Fibroblast of peridontal ligament (primary cell): ENCODE data around the gene CYTH3.
"Not testable (repeated sequence)": the region's sequence is repeated elsewhere in the genome, so short reads cannot be mapped to it uniquely, and the experiment has no call there.

Experiments used
- DNase-seq: peaks from one replicate; pipeline ENCODE4 v3.0.0-alpha.2; 2010; ENCODE audit errors: extremely low read depth

CYTH3 gene

DNA sequence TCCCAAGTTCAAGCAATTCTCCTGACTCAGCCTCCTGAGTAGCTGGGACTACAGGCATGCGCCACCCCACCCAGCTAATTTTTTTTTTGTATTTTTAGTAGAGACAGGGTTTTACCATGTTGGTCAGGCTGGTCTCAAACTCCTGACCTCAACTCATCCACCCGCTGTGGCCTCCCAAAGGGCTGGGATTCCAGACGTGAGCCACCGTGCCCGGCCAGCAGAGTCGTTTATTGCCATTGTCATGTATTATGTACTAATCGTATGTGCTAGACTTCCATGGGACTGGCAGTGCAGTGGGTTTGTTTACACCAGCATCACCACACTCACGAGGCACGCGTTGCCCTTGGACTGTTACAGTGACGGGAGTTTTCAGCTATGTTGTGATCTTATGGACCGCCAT is 120.9 kb downstream of the CYTH3 start:
- DNase-seq: not testable (repeated sequence)

DNA sequence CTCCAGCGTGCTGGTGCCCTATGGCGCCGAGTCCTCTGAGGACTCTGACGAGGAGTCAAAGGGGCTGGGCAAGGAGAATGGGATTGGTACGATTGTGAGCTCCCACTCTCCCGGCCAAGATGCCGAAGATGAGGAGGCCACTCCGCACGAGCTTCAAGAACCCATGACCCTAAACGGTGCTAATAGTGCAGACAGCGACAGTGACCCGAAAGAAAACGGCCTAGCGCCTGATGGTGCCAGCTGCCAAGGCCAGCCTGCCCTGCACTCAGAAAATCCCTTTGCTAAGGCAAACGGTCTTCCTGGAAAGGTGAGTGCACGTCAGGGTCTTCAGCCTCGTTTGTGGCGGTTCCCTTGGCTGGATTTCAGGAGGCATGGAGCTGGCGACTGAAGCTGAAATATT is 122.4 kb downstream of the CYTH3 start:
- DNase-seq: no peak

DNA sequence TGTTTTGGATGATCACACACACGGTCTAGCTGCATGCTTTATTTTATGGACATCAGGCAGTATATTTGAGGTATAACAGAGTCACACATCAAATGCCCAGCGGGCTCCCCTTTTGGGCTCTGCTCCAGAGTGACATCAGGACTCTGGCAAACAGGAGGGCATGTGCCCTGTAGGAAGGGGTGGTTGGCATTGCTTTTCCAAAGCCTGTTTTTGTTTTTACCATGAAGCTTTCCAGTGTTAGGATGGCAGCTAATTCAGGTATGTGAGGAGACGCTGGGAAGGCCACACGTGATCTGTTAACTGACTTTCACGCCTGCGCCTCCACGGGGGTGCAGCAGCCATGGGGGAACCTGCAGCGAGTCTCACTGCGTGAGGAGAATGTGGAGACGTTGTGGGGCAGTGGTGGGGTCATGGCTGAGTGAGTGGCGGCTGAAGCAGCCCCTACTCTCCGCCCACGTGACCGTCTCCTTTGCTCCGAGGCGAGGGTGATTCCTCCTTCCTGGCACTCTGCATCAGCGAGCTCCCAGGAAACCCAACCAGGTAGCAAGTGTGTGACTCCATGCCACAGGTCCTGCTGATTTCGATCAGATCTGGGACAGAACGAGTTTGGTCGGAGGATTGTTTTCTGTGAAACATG is 123.6 kb downstream of the CYTH3 start:
- DNase-seq: no peak

DNA sequence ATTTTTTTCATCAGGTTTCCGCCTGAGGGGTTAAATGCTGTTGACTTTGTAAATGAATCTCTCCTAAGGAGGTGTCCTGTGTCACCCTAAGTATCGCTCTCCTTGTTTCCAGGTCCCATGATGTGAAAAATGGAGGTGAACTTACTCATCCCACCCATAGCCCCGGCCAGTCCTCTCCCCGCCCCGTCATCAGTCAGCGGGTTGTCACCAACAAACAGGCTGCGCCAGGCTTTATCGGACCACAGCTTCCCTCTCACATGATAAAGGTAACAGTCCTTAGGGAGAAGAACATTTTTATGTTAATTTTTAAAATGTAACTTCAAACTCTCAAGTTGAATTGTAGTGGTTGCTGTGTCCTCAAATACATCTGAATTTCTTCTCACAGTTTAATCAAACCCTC is 124.8 kb downstream of the CYTH3 start:
- DNase-seq: no peak

DNA sequence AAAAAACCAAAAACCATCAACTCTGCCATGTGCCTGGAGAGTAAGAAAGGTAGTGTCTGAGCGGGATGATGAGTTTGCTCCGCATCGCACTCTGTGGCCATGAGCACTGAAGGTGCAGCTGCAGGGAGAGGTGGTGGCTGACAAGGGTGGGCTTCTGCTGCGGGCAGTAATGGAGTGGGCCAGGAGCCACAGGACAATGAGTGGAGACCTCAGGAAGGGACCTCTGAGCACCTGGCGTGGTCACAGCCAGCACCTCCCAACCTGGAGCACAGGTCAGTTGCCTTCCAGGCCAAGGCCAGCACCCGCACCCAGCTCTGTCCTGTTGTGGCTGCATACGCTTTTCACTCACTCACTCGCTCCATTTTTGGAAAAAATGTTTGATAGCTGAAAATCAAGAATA is 125.8 kb downstream of the CYTH3 start:
- no peak for DNase-seq

DNA sequence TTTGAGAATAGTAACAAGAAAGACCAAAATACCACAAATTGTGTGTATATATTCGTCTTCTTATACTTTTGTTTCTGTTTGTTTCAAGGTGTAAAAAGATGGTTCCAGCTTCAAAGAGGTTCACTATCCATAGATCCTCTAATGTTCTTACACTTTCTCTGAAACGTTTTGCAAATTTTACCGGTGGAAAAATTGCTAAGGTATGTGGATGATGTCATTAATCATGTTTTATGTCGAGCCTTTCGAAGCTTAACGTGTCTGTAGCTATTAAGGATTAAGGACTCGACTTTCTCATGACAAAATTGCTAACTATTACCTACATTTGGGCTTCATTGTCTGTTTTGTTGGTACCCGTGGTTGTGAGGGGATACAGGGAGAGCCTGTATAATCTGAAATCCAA is 128.4 kb downstream of the CYTH3 start:
- no peak for DNase-seq

DNA sequence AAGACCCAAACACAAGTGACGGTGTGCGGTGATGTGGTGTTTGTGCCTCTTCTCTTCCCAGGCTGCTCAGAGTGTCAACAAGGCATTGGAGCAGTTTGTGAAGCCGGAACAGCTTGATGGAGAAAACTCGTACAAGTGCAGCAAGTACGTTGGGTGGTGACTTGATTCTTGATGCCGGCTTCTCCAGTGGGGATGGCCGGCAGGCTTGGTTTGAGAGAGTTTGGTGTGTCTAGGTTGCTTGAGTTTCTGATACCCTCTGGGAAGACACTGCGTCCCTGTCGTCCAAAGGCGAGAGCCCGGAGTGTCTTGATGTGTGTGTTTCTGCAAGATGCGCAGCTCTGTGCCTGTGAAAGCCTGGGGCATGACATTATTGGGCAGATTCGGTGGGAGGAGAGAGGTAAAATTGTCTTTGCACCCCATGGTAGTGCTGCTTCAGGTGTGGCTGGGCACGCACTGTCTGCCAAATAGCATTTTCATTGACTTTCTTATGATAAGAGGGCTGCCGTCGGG is 129.5 kb downstream of the CYTH3 start:
- DNase-seq: no peak

DNA sequence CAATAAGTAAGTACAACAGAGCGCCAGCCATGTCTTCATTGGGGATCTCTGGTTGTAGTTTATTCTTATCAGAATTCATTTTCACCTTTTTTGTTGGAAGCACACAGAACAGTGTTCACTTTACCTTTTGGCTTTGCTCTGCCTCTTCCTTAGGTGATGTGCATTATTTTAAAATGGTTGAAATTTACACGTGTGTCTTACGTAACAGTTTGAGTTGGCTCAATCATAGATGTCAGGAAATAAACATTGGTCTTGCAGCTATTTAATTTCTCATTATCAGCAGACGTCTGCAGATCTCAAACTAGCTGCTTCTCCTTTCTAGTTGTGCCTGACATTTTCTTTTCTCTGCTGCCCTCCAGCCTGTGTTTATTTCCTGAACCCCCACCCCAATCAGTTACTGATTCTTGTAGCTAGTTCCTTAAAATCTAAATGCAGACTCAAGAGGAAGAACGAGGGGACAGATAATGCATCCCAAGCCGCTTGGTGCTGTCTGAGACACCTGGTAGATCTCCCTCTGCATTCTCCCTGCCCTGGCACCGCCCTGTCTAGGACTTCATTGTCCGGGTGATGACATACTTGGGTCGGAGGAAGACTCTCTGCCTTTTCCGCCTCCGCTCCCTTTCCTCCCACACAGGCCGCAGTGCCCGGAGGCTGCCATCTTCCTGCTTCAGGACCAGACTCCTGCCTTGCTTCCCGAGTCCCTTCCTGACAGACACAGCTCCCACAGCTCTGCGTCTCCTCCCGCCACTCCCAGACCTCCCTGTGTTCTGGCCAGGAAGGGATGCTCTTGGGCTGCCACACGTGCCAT is 133.0 kb downstream of the CYTH3 start:
- DNase-seq: no peak

DNA sequence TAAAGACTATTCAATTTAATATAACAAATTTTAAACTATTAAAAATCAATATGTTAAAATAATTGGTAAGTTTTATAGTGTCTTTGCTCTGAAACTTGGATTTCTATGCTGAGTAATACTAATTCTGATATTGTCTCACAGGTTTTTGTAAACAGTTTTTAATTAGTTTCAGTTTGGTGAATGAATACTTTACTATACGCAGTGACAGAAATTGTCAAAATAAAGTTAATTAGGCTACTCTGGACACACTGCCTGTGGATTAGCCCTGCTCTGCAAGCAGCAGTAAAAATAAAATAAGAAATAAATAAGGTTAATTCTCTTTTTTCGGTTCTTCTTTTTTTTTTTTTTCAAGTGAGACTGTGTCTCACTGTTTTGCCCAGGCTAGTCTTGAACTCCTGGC is 135.9 kb downstream of the CYTH3 start:
- DNase-seq: no peak

DNA sequence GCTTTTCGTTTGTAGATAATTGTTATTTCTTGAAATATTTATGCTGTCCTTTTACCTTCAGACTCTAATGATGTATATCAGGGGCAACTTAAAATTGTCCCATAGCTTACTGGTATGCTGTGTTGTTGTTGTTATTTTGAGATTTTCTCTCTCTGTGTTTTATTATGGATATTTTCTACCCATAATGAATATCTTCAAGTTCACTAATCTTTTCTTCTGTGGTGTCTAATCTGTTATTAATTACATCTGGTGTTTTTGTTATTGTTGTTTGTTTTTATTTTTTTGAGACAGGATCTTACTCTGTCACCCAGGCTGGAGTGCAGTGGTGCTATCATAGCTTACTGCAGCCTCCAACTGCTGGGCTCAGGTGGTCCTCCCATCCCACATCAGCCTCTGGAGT is 139.2 kb downstream of the CYTH3 start:
- no peak for DNase-seq

DNA sequence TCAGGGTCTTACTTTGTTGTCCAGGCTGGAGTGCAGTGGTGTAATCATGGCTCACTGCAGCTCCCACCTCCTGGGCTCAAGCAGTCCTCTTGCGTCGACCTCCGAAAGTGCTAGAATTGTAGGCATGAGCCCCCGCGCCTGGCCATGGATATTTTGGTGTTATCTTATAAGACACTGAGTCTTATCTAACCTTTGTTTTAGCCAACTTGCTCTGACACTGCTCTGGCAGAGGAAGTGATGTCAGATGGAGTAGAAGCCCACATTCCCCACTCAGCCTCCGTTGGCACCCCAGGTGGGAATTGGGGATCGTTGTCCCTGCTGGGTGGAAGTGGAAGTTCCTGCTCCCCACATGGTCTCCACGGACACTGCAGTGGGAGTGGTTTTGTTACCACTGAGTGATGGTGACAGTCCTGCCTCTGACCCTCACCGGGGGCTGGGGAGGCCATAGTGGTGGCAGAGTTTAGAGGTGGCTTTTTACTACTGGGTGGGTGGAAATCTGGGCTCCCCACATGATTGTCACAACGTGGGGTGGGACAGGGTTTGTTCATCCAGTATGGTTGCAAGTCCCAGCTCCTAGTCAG is 142.3 kb downstream of the CYTH3 start:
- DNase-seq: no peak

DNA sequence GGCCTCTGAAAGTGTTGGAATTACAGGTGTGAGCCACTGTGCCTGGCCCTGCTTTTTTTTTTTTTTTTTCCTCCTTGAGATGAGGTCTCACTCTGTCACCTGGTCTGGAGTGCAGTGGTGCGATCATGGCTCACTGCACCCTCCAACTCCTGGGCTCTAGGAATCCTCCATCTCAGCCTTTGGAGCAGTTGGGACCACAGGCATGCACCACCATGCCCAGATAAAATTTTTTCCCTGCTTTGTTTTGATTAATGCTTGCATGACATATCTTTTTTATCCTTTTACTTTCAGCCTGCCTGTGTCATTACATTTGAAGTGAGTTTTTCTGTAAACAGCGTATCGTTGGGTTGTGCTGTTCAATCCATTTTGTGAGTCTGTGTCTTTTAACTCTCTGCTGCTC is 144.2 kb downstream of the CYTH3 start:
- peak; percentile 11 for DNase-seq

DNA sequence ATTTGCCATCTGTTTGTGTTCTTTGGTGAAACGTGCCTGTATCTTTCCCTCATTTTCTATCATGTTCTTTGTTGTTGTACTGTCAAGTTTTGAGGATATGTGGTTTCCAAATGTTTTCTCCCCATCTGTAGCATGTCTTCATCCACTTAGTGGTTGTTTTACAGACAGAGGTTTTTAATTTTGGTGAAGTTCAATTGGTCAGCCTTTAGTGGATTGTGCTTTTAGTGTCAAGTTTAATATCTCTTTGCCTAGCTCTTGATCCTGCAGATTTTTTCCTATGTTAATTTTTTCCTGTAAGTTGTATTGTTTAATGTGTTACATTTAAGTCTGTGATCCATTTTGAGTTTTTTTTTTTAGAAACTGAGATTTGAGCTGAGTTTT is 145.3 kb downstream of the CYTH3 start:
- peak; percentile 29 for DNase-seq

DNA sequence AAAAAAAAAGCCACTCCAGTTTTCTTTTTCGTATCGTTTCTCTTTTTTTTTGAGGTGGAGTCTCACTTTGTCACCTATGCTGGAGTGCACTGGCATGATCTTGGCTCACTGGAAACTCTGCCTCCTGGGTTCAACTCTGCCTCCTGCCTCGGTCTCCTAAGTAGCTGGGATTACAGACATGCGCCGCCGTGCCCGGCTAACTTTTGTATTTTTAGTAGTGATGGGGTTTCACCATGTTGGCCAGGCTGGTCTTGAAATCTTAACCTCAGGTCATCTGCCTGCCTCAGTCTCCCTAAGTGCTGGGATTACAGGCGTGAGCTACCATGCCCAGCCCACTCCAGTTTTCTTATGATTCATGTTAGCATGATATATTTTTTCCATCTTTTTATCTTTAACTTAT is 148.6 kb downstream of the CYTH3 start:
- DNase-seq: no peak

DNA sequence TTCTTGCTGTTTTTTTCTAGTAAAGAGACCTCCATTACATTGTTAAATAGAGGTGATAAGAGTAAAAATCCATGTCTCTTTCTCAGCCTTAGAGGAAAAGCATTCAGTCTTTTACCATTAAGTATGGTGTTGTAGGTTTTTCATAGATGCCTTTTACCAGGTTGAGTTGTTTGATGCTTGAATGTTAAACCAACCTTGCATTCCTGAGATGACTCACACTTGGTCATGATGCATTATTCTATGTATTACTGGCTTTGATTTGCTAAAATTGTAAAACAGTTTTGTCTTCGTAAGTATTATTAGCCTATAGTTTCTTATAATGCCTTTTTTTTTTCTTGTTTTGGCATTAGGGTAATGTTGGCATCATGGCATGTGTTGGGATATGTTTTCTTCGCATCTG is 151.3 kb downstream of the CYTH3 start:
- peak; percentile 25 for DNase-seq

DNA sequence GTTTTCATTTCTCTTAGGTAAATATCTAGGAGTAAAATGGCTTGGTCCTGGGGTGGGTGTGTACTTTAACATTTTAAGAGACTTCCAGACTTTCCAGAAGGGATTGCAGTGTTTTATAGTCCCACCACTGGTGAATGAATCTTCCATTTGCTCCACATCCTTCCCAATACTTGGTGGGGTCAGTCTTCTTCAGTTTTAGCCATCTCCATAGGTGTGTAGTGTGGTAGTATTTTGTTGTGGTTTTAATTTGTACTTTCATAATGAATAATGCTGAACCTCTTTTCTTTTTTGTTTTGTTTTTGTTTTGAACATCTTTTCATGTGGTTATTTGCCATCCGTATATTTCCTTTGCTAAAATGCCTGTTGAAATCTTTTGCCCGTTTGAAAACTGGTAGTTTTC is 154.9 kb downstream of the CYTH3 start:
- no peak for DNase-seq

DNA sequence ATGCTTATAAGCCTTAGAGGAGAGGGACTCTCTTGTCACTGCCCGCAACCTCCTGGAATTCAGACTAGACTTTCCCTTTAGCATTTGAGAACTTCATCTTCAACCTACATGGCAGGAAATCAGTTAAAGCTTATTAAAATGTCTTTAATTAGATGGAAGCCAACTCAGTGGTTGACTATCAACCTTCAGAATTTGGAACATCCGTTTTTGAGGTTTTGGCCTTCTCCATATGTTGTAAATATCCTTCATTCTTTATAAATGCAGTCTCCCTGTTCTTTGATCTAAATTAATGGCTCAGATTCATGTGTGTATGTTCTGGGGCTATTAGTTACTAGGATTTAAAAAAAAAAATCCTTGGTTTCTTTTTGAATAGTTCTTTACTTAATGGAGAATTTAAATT is 156.2 kb downstream of the CYTH3 start:
- DNase-seq: no peak
